Fibroblast of lung (primary cell): ENCODE data around the gene CELF5. TPM values are rescaled to one million over a fixed set of nuclear protein-coding genes. Genes with fewer than 3 reads are reported as not detected.

ENCODE experiments used
- DNase-seq, 2 donors: peaks; one replicate each; pipeline versions ENCODE4 v3.0.0 to v3.0.0-alpha.2; 2010; ENCODE audit warnings: low read depth in 2 of 2
- H2AFZ ChIP-seq: 2 replicates; pipeline ENCODE4 v1.5.1; 2012; ENCODE audit warnings: low read length, control low read depth, inconsistent platforms
- H3K27ac ChIP-seq: 2 replicates; pipeline ENCODE4 v1.5.1; 2011; ENCODE audit warnings: low read length, control low read depth; ENCODE audit not compliant: insufficient read depth
- H3K27me3 ChIP-seq: 2 replicates; pipeline ENCODE4 v1.5.1; 2011; ENCODE audit warnings: mild to moderate bottlenecking, low read length; ENCODE audit not compliant: control insufficient read depth, insufficient read depth
- H3K36me3 ChIP-seq: 2 replicates; pipeline ENCODE4 v1.5.1; 2011; ENCODE audit warnings: low read length; ENCODE audit not compliant: control insufficient read depth, insufficient read depth
- H3K4me1 ChIP-seq: 2 replicates; pipeline ENCODE4 v1.5.1; 2011; ENCODE audit warnings: low read length; ENCODE audit not compliant: control insufficient read depth, insufficient read depth; ENCODE audit errors: extremely low read depth
- H3K4me2 ChIP-seq: 2 replicates; pipeline ENCODE4 v1.5.1; 2011; ENCODE audit warnings: low read length, control low read depth; ENCODE audit not compliant: insufficient read depth; ENCODE audit errors: extremely low read depth
- H3K4me3 ChIP-seq, 4 experiments: fragments of 200-600 bp in 1 of 4; sonication (generic) in 1 of 4; replicated peaks in 1 of 4; 2 replicates each; pipeline ENCODE4 v1.5.1; 2011 to 2016; ENCODE audit warnings: low read length in 4 of 4, low read depth in 3 of 4, mild to moderate bottlenecking in 3 of 4, control low read depth in 2 of 4, inconsistent platforms in 1 of 4, mixed read lengths in 1 of 4; ENCODE audit not compliant: insufficient read depth in 1 of 4; ENCODE audit errors: control extremely low read depth in 1 of 4
- H3K79me2 ChIP-seq: 2 replicates; pipeline ENCODE4 v1.5.1; 2012; ENCODE audit warnings: mild to moderate bottlenecking, low read length, inconsistent platforms; ENCODE audit not compliant: control insufficient read depth, insufficient read depth
- H3K9ac ChIP-seq: 2 replicates; pipeline ENCODE4 v1.5.1; 2011; ENCODE audit warnings: mild to moderate bottlenecking, low read length, control low read depth; ENCODE audit not compliant: insufficient read depth
- H3K9me3 ChIP-seq: 2 replicates; pipeline ENCODE4 v1.5.1; 2012; ENCODE audit warnings: low read depth, low read length; ENCODE audit not compliant: control insufficient read depth, insufficient read depth
- H4K20me1 ChIP-seq: 2 replicates; pipeline ENCODE4 v1.5.1; 2011; ENCODE audit warnings: low read length; ENCODE audit not compliant: control insufficient read depth, insufficient read depth; ENCODE audit errors: extremely low read depth
- CTCF ChIP-seq, 2 donors: IDR thresholded peaks in 1 of 2; conservative IDR thresholded peaks in 1 of 2; 1 replicate in 1 of 2; 2 replicates in 1 of 2; pipeline ENCODE4 v1.5.1; 2011 to 2012; ENCODE audit warnings: low read length in 2 of 2, control low read depth in 1 of 2, inconsistent platforms in 1 of 2, low read depth in 1 of 2, mild to moderate bottlenecking in 1 of 2
- EZH2 ChIP-seq: IDR thresholded peaks from 2 replicates; pipeline ENCODE4 v1.5.1; 2012; ENCODE audit warnings: low read length, control low read depth, mild to moderate bottlenecking; ENCODE audit errors: missing control alignments
- polyA plus RNA-seq, 2 donors: library from polyadenylated mRNA; depleted of rRNA in 1 of 2; stranded (reverse) in 1 of 2; unstranded in 1 of 2; fragments of >200 nt; gene quantifications; 2 replicates each; pipeline ENCODE4 v1.2.1, GENCODE V29; 2011 to 2012; ENCODE audit warnings: missing spikeins in 1 of 2
- total RNA-seq: library from RNA; depleted of rRNA; stranded (reverse); fragments of >200 nt; gene quantifications from 2 replicates; pipeline ENCODE4 v1.2.1, GENCODE V29; 2014

The CELF5 gene
- total and polyA plus RNA-seq, 2 donors (not counting 1 experiment from before 2014, with no cell fraction given): under 0.01 TPM; not detected in 1

GRCh38 chr19:3323658-3324057 lies 99.2 kb downstream of the CELF5 start:
- H4K20me1 ChIP-seq: no peaks in the 10 kb centered on the region

GRCh38 chr19:3324405-3324856 lies 100.0 kb downstream of the CELF5 start:
- H3K4me2 ChIP-seq: no peak overlapping the region
- no peak for TF ChIP-seq EZH2
- peak; percentile 58 to 82 for TF ChIP-seq CTCF (conservative IDR thresholded peaks at IDR 0.05 in 1 of 2, IDR thresholded peaks at IDR 0.05 in 1 of 2; ENCODE audit: low read depth in 1 of 2, low read length in 2 of 2)
- no peaks in the 10 kb centered on the region for H3K27me3 ChIP-seq
- no peak overlapping the region for H3K9ac ChIP-seq
- DNase-seq: no peak
- no peaks in the 10 kb centered on the region for H4K20me1 ChIP-seq
- H3K36me3 ChIP-seq: no peaks in the 10 kb centered on the region
- H2AFZ ChIP-seq: no peak overlapping the region
- no peaks in the 10 kb centered on the region for H3K79me2 ChIP-seq
- H3K4me1 ChIP-seq: no peaks in the 10 kb centered on the region
- no peak overlapping the region for H3K27ac ChIP-seq
- no peaks in the 10 kb centered on the region for H3K9me3 ChIP-seq
- H3K4me3 ChIP-seq: no peak overlapping the region

More at GRCh38 chr19:3323658-3324057, 99.2 kb downstream of the CELF5 start:
- Histone ChIP-seq H3K27ac (no peak overlapping the region), H3K4me3 (no peak overlapping the region), H3K27me3 (no peaks in the 10 kb centered on the region), H2AFZ (no peak overlapping the region), H3K9ac (no peak overlapping the region), H3K9me3 (no peaks in the 10 kb centered on the region), H3K4me2 (no peak overlapping the region), H3K4me1 (no peaks in the 10 kb centered on the region), H3K79me2 (no peaks in the 10 kb centered on the region), H3K36me3 (no peaks in the 10 kb centered on the region)
- TF ChIP-seq CTCF (conservative IDR thresholded peaks at IDR 0.05 in 1 of 2, IDR thresholded peaks at IDR 0.05 in 1 of 2; ENCODE audit: low read depth in 1 of 2, low read length in 2 of 2) (no peak), EZH2 (no peak)
- no peak for DNase-seq

- Histone ChIP-seq H3K9me3 (no peaks in the 10 kb centered on the region), H3K36me3 (no peaks in the 10 kb centered on the region), H3K4me2 (no peak overlapping the region)
These were observed 101.0 kb downstream of the CELF5 start for GRCh38 chr19:3325451-3325850.

More at GRCh38 chr19:3325451-3325850, 101.0 kb downstream of the CELF5 start:
- no peak for TF ChIP-seq CTCF (conservative IDR thresholded peaks at IDR 0.05 in 1 of 2, IDR thresholded peaks at IDR 0.05 in 1 of 2; ENCODE audit: low read depth in 1 of 2, low read length in 2 of 2)
- no peak for TF ChIP-seq EZH2
- Histone ChIP-seq H2AFZ (no peak overlapping the region), H3K79me2 (no peaks in the 10 kb centered on the region), H4K20me1 (no peaks in the 10 kb centered on the region), H3K27me3 (peaks cover 2% of the 10 kb centered on the region), H3K4me3 (no peak overlapping the region), H3K27ac (no peak overlapping the region), H3K4me1 (no peaks in the 10 kb centered on the region), H3K9ac (no peak overlapping the region)
- DNase-seq: no peak
